ENCODE data around the gene TXLNA. TPM values are rescaled to one million over a fixed set of nuclear protein-coding genes. Genes with fewer than 3 reads are reported as not detected.

TXLNA gene
- total RNA-seq, 1 donor from 2014 or later = 54.0 TPM

DNA sequence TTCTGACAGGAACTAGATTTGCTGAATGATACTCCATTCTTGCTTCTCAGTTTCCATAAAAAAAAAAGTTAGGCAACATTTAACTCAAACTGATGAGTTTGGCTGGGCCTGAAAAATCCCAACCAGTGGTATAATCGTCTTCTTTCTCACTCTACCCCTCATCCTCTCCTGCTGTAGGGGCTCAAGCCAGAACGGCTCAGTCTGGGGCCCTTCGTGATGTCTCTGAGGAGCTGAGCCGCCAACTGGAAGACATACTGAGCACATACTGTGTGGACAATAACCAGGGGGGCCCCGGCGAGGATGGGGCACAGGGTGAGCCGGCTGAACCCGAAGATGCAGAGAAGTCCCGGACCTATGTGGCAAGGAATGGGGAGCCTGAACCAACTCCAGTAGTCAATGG, 1.6 kb downstream of the TXLNA start:
- DNase-seq (ENCODE audit: low read depth) = no peak
- Histone ChIP-seq H3K36me3 (ENCODE audit: control insufficient read depth, insufficient read depth, low read length) (peaks cover 17% of the 10 kb centered on the region), H3K4me3 (ENCODE audit: low read depth, low read length) (no peak overlapping the region), H3K27me3 (ENCODE audit: control insufficient read depth, insufficient read depth, low read length) (no peaks in the 10 kb centered on the region)
- TF ChIP-seq CTCF (IDR thresholded peaks at IDR 0.05; ENCODE audit: insufficient read depth, low read length, severe bottlenecking) = no peak
- no peak for FAIRE-seq

DNA sequence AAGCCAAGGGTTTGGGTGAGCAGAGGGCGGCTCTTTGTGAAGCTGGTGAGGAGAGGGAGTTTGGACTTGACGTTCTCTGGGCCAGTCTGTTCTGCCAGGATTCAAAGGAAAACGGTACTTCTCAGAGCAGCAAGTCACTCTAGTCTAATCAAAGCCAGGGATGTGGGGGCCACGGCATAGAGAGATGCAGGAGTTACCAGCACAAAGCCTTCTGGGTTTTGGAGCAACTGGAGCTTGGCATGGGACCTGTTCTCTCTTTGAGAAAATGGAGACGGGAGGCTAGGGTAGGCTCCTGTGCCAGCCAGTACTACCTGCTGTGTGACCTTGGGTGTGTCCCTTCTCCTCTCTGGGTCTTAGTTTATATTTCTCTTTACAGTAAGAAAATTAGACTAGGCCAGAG, 2.1 kb downstream of the TXLNA start:
- DNase-seq (ENCODE audit: low read depth) (no peak), FAIRE-seq (no peak)
- Histone ChIP-seq H3K4me3 (ENCODE audit: low read depth, low read length) (no peak overlapping the region), H3K36me3 (ENCODE audit: control insufficient read depth, insufficient read depth, low read length) (peaks cover 18% of the 10 kb centered on the region), H3K27me3 (ENCODE audit: control insufficient read depth, insufficient read depth, low read length) (no peaks in the 10 kb centered on the region)
- no peak for TF ChIP-seq CTCF (IDR thresholded peaks at IDR 0.05; ENCODE audit: insufficient read depth, low read length, severe bottlenecking)

GRCh38 chr1:32182060-32182459, 2.6 kb downstream of the TXLNA start:
- no peak overlapping the region for H3K4me3 ChIP-seq (ENCODE audit: low read depth, low read length)
- peaks cover 19% of the 10 kb centered on the region for H3K36me3 ChIP-seq (ENCODE audit: control insufficient read depth, insufficient read depth, low read length)
- FAIRE-seq = no peak

DNA sequence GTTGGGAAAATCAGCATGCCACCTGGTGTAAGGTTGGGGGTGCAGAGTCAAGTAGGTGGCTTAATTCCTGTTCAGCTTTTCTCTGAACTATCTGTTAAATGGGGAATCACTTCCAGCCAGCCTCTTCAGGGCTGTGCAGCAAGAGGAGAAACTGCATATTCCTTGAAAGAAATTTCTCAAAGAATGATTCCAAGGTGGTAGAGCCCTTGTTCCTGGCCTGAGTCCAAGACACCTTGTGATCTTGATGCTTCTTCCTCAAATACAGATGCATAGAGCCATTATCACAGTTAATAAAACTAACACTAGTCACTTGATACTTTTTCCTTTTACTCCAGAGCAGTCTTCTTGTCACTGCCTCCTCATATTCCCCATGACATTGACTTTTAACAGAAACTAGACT, 5.2 kb downstream of the TXLNA start:
- Histone ChIP-seq H3K36me3 (ENCODE audit: control insufficient read depth, insufficient read depth, low read length) (peaks cover 34% of the 10 kb centered on the region), H3K4me3 (ENCODE audit: low read depth, low read length) (no peak overlapping the region), H3K27me3 (ENCODE audit: control insufficient read depth, insufficient read depth, low read length) (no peaks in the 10 kb centered on the region)
- FAIRE-seq (no peak), DNase-seq (ENCODE audit: low read depth) (no peak)
- TF ChIP-seq CTCF (IDR thresholded peaks at IDR 0.05; ENCODE audit: insufficient read depth, low read length, severe bottlenecking) = no peak

More at GRCh38 chr1:32182060-32182459, 2.6 kb downstream of the TXLNA start:
- no peaks in the 10 kb centered on the region for H3K27me3 ChIP-seq (ENCODE audit: control insufficient read depth, insufficient read depth, low read length)
- DNase-seq (ENCODE audit: low read depth) = no peak
- no peak for TF ChIP-seq CTCF (IDR thresholded peaks at IDR 0.05; ENCODE audit: insufficient read depth, low read length, severe bottlenecking)

DNA sequence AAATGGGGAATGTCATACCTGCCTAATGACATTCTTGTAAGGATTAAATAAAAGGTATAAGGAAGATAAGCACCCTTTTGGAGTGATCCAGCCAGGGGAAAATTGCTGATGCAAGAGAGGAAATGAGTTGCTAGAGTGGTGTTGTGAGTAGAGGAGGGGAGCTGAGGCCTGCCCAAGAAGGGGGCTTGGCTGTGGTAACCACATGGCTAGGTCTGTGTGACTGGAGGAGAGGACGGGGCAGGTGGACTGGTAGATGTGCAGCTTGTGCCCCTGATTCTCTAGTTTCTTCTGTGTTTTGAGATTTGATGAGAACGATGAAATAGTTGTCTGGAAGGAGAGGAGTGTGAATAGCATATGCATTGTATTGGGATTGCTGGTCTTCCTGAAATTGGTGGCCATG, 6.6 kb downstream of the TXLNA start:
- Histone ChIP-seq H3K27me3 (ENCODE audit: control insufficient read depth, insufficient read depth, low read length) (no peaks in the 10 kb centered on the region), H3K4me3 (ENCODE audit: low read depth, low read length) (no peak overlapping the region), H3K36me3 (ENCODE audit: control insufficient read depth, insufficient read depth, low read length) (peaks cover 41% of the 10 kb centered on the region)
- TF ChIP-seq CTCF (IDR thresholded peaks at IDR 0.05; ENCODE audit: insufficient read depth, low read length, severe bottlenecking) = no peak
- FAIRE-seq = no peak
- DNase-seq (ENCODE audit: low read depth) = no peak

GRCh38 chr1:32186491-32186890, 7.0 kb downstream of the TXLNA start:
- Histone ChIP-seq H3K4me3 (ENCODE audit: low read depth, low read length) (no peak overlapping the region), H3K36me3 (ENCODE audit: control insufficient read depth, insufficient read depth, low read length) (peaks cover 38% of the 10 kb centered on the region), H3K27me3 (ENCODE audit: control insufficient read depth, insufficient read depth, low read length) (no peaks in the 10 kb centered on the region)
- no peak for TF ChIP-seq CTCF (IDR thresholded peaks at IDR 0.05; ENCODE audit: insufficient read depth, low read length, severe bottlenecking)
- DNase-seq (ENCODE audit: low read depth) = no peak
- FAIRE-seq = no peak
